ACC112 (cell line): ENCODE measurements around the gene ORMDL3.
"Not testable (repeated sequence)": the region's sequence is repeated elsewhere in the genome, so short reads cannot be mapped to it uniquely, and the experiment has no call there.

Experiments used
- H2AFZ ChIP-seq: fragments of 200-600 bp; sonication (generic); one replicate; pipeline ENCODE4 v1.6.0; 2017; ENCODE audit warnings: antibody characterized with exemption, low read length; ENCODE audit not compliant: unreplicated experiment
- H3K27ac ChIP-seq: fragments of 200-600 bp; sonication (generic); 2 replicates; pipeline ENCODE4 v1.5.1; 2014; ENCODE audit warnings: low read depth, mild to moderate bottlenecking, antibody characterized with exemption, low read length, moderate library complexity
- H3K27me3 ChIP-seq: fragments of 200-600 bp; sonication (generic); 2 replicates; pipeline ENCODE4 v1.6.1; 2014; ENCODE audit warnings: mild to moderate bottlenecking, antibody characterized with exemption, low read length, moderate library complexity, mixed read lengths; ENCODE audit not compliant: insufficient read depth
- H3K36me3 ChIP-seq: fragments of 200-600 bp; sonication (generic); 2 replicates; pipeline ENCODE4 v1.6.1; 2016; ENCODE audit warnings: mild to moderate bottlenecking, antibody characterized with exemption, low read length, moderate library complexity, mixed read lengths; ENCODE audit not compliant: insufficient read depth
- H3K4me1 ChIP-seq: fragments of 200-600 bp; sonication (generic); one replicate; pipeline ENCODE4 v1.6.1; 2016; ENCODE audit warnings: low read length, mixed read lengths; ENCODE audit not compliant: insufficient read depth, unreplicated experiment, control insufficient read depth
- H3K4me3 ChIP-seq: fragments of 200-600 bp; sonication (generic); 2 replicates; pipeline ENCODE4 v1.5.1; 2014; ENCODE audit warnings: mild to moderate bottlenecking, low read depth, low read length
- H3K79me2 ChIP-seq: fragments of 200-600 bp; sonication (generic); one replicate; pipeline ENCODE4 v1.6.0; 2016; ENCODE audit warnings: low read length; ENCODE audit not compliant: control insufficient read depth, unreplicated experiment, insufficient read depth

The ORMDL3 gene

GRCh38 chr17:39949028-39949427, 21.6 kb upstream of the ORMDL3 start:
- Histone ChIP-seq H3K36me3 (no peaks in the 10 kb centered on the region), H3K4me3 (no peak overlapping the region), H3K27me3 (no peaks in the 10 kb centered on the region), H3K27ac (no peak overlapping the region), H3K79me2 (no peaks in the 10 kb centered on the region), H2AFZ (no peak overlapping the region), H3K4me1 (peaks cover 5% of the 10 kb centered on the region)

- not testable (repeated sequence) for H3K27ac ChIP-seq, H3K27me3 ChIP-seq, H2AFZ ChIP-seq, H3K4me1 ChIP-seq, H3K36me3 ChIP-seq, H3K4me3 ChIP-seq, H3K79me2 ChIP-seq
These were observed 21.1 kb upstream of the ORMDL3 start for GRCh38 chr17:39948489-39948828.

- H3K27ac ChIP-seq: no peak overlapping the region
- no peaks in the 10 kb centered on the region for H3K4me1 ChIP-seq
- no peak overlapping the region for H3K4me3 ChIP-seq
These were observed 19.3 kb upstream of the ORMDL3 start for GRCh38 chr17:39946551-39947330.

GRCh38 chr17:39944393-39944711, 17.0 kb upstream of the ORMDL3 start:
- H3K79me2 ChIP-seq: no peaks in the 10 kb centered on the region
- H3K27me3 ChIP-seq: no peaks in the 10 kb centered on the region
- peaks cover 7% of the 10 kb centered on the region for H3K4me1 ChIP-seq
- no peak overlapping the region for H3K27ac ChIP-seq
- H3K36me3 ChIP-seq: no peaks in the 10 kb centered on the region
- H2AFZ ChIP-seq: no peak overlapping the region
- no peak overlapping the region for H3K4me3 ChIP-seq

More at GRCh38 chr17:39946551-39947330, 19.3 kb upstream of the ORMDL3 start:
- Histone ChIP-seq H3K27me3 (no peaks in the 10 kb centered on the region), H2AFZ (no peak overlapping the region), H3K79me2 (no peaks in the 10 kb centered on the region), H3K36me3 (no peaks in the 10 kb centered on the region)

GRCh38 chr17:39943702-39944392, 16.4 kb upstream of the ORMDL3 start:
- Histone ChIP-seq H3K27ac (no peak overlapping the region), H2AFZ (no peak overlapping the region), H3K4me3 (no peak overlapping the region), H3K36me3 (no peaks in the 10 kb centered on the region), H3K4me1 (peaks cover 12% of the 10 kb centered on the region), H3K27me3 (no peaks in the 10 kb centered on the region), H3K79me2 (no peaks in the 10 kb centered on the region)

GRCh38 chr17:39939588-39940419, 12.4 kb upstream of the ORMDL3 start:
- Histone ChIP-seq H2AFZ (peak overlapping the region; percentile 52), H3K4me1 (peaks cover 20% of the 10 kb centered on the region), H3K27me3 (no peaks in the 10 kb centered on the region), H3K4me3 (peak overlapping the region; percentile 8; the same call in 1 of the 2 replicates), H3K36me3 (no peaks in the 10 kb centered on the region), H3K79me2 (no peaks in the 10 kb centered on the region), H3K27ac (peak overlapping the region; percentile 75)

- H3K4me1 ChIP-seq: peaks cover 20% of the 10 kb centered on the region
- no peaks in the 10 kb centered on the region for H3K27me3 ChIP-seq
- no peak overlapping the region; the same call in 1 of the 2 replicates for H3K27ac ChIP-seq
- no peak overlapping the region for H3K4me3 ChIP-seq
- no peaks in the 10 kb centered on the region for H3K79me2 ChIP-seq
- H3K36me3 ChIP-seq: no peaks in the 10 kb centered on the region
- no peak overlapping the region for H2AFZ ChIP-seq
These were observed 11.7 kb upstream of the ORMDL3 start for GRCh38 chr17:39939106-39939505.

- H3K4me3 ChIP-seq: no peak overlapping the region
- peaks cover 20% of the 10 kb centered on the region for H3K4me1 ChIP-seq
- no peaks in the 10 kb centered on the region for H3K36me3 ChIP-seq
- H3K79me2 ChIP-seq: no peaks in the 10 kb centered on the region
- no peaks in the 10 kb centered on the region for H3K27me3 ChIP-seq
- H2AFZ ChIP-seq: no peak overlapping the region
- H3K27ac ChIP-seq: no peak overlapping the region
These were observed 10.9 kb upstream of the ORMDL3 start for GRCh38 chr17:39938140-39938869.

GRCh38 chr17:39937447-39937846, 10.0 kb upstream of the ORMDL3 start:
- H3K4me1 ChIP-seq: peaks cover 20% of the 10 kb centered on the region
- H3K79me2 ChIP-seq: no peaks in the 10 kb centered on the region
- H3K27me3 ChIP-seq: no peaks in the 10 kb centered on the region
- no peak overlapping the region for H2AFZ ChIP-seq
- no peaks in the 10 kb centered on the region for H3K36me3 ChIP-seq
- H3K4me3 ChIP-seq: no peak overlapping the region
- no peak overlapping the region for H3K27ac ChIP-seq

GRCh38 chr17:39935909-39936308, 8.5 kb upstream of the ORMDL3 start:
- H3K4me3 ChIP-seq: no peak overlapping the region
- no peaks in the 10 kb centered on the region for H3K36me3 ChIP-seq
- no peak overlapping the region for H3K27ac ChIP-seq
- H3K79me2 ChIP-seq: no peaks in the 10 kb centered on the region
- no peaks in the 10 kb centered on the region for H3K27me3 ChIP-seq
- H3K4me1 ChIP-seq: peaks cover 20% of the 10 kb centered on the region
- peak overlapping the region; percentile 68 for H2AFZ ChIP-seq
